HG03280 (cell line): ENCODE results near the gene CYP17A1.
"Not testable (repeated sequence)": the region's sequence is repeated elsewhere in the genome, so short reads cannot be mapped to it uniquely, and the experiment has no call there.

ENCODE experiments used
- ATAC-seq: cut with Tn5 transposase; IDR thresholded peaks from one replicate; pipeline ENCODE4 v1.9.1; 2021; ENCODE audit warnings: mild to moderate bottlenecking, moderate library complexity; ENCODE audit not compliant: unreplicated experiment

CYP17A1 gene

GRCh38 chr10:102838276-102838927 lies 1.2 kb upstream of the CYP17A1 start:
- ATAC-seq: not testable (repeated sequence)

GRCh38 chr10:102835007-102835482 lies 2.2 kb downstream of the CYP17A1 start:
- no peak for ATAC-seq

GRCh38 chr10:102834143-102834542 lies 3.1 kb downstream of the CYP17A1 start:
- ATAC-seq: no peak

GRCh38 chr10:102832987-102833386 lies 4.2 kb downstream of the CYP17A1 start:
- ATAC-seq: no peak

GRCh38 chr10:102832248-102832647 lies 5.0 kb downstream of the CYP17A1 start:
- ATAC-seq: no peak

- no peak for ATAC-seq
Measured at GRCh38 chr10:102831322-102832071, 5.7 kb downstream of the CYP17A1 start.

- ATAC-seq: no peak
Measured at GRCh38 chr10:102827597-102827975, 9.6 kb downstream of the CYP17A1 start.

- no peak for ATAC-seq
Measured at GRCh38 chr10:102826148-102826796, 10.9 kb downstream of the CYP17A1 start.

- no peak for ATAC-seq
Measured at GRCh38 chr10:102824664-102825063, 12.5 kb downstream of the CYP17A1 start.

GRCh38 chr10:102822222-102822621 lies 15.0 kb downstream of the CYP17A1 start:
- no peak for ATAC-seq

GRCh38 chr10:102820008-102820407 lies 17.2 kb downstream of the CYP17A1 start:
- ATAC-seq: not testable (repeated sequence)

- ATAC-seq: no peak
Measured at GRCh38 chr10:102819054-102819453, 18.2 kb downstream of the CYP17A1 start.

- ATAC-seq: no peak
Measured at GRCh38 chr10:102817175-102817574, 20.0 kb downstream of the CYP17A1 start.

- no peak for ATAC-seq
Measured at GRCh38 chr10:102815790-102816549, 21.2 kb downstream of the CYP17A1 start.

- ATAC-seq: no peak
Measured at GRCh38 chr10:102814873-102815661, 22.1 kb downstream of the CYP17A1 start.

- no peak for ATAC-seq
Measured at GRCh38 chr10:102814453-102814871, 22.8 kb downstream of the CYP17A1 start.

GRCh38 chr10:102813734-102814452 lies 23.3 kb downstream of the CYP17A1 start:
- no peak for ATAC-seq

GRCh38 chr10:102813017-102813541 lies 24.1 kb downstream of the CYP17A1 start:
- ATAC-seq: no peak

- ATAC-seq: no peak
Measured at GRCh38 chr10:102812231-102812876, 24.9 kb downstream of the CYP17A1 start.
